Fibroblast of lung (primary cell): ENCODE data around the gene CXCR3.

Experiments used
- EZH2 ChIP-seq: IDR thresholded peaks from 2 replicates; pipeline ENCODE4 v1.5.1; 2012; ENCODE audit warnings: low read length, control low read depth, mild to moderate bottlenecking; ENCODE audit errors: missing control alignments
- TF ChIP-seq, protein P1 (sequence below), 2 donors: IDR thresholded peaks in 1 of 2; conservative IDR thresholded peaks in 1 of 2; 1 replicate in 1 of 2; 2 replicates in 1 of 2; pipeline ENCODE4 v1.5.1; 2011 to 2012; ENCODE audit warnings: low read length in 2 of 2, control low read depth in 1 of 2, inconsistent platforms in 1 of 2, low read depth in 1 of 2, mild to moderate bottlenecking in 1 of 2

DNA sequence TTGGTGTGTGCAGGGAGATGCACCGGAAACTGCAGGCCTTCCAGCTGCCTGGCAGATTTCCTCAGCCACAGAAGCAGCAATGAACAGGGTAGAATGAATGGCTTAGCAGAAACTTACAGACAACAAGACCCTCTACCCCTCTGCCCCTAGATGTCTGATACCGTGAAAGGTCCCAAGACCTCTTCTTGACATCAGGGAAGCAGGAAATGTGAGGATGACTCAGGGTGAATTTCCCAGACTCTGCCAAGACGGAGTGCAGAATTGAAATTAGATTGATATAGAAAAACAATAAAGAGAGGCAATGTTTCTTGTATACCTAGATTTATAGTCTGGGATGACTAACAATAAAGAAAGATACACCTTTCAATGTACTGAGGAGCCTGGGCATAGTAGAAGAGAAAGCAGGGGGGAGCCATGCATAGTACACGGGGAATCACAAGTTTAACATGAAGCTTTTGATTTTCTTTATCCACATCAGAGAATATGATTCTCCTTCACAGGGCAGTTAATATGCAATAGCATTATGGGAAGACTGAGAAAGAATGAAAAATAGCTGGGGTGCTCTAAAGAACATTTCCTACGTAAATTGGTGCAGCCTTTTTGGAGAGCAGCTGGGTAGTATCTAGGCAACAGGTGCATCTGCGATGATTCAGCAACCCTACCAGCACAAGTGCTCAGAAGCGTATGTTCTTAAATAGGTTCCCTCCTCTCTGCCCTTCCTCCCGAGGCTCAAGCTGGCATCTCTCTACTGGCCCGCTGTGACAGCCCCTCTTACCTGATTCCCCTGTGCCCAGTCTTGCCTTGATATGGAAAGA lies 18.3 kb upstream of the CXCR3 start:
- TF ChIP-seq, protein P1, sequence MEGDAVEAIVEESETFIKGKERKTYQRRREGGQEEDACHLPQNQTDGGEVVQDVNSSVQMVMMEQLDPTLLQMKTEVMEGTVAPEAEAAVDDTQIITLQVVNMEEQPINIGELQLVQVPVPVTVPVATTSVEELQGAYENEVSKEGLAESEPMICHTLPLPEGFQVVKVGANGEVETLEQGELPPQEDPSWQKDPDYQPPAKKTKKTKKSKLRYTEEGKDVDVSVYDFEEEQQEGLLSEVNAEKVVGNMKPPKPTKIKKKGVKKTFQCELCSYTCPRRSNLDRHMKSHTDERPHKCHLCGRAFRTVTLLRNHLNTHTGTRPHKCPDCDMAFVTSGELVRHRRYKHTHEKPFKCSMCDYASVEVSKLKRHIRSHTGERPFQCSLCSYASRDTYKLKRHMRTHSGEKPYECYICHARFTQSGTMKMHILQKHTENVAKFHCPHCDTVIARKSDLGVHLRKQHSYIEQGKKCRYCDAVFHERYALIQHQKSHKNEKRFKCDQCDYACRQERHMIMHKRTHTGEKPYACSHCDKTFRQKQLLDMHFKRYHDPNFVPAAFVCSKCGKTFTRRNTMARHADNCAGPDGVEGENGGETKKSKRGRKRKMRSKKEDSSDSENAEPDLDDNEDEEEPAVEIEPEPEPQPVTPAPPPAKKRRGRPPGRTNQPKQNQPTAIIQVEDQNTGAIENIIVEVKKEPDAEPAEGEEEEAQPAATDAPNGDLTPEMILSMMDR (conservative IDR thresholded peaks at IDR 0.05 in 1 of 2, IDR thresholded peaks at IDR 0.05 in 1 of 2; ENCODE audit: low read depth in 1 of 2, low read length in 2 of 2) = no peak
- TF ChIP-seq EZH2 = no peak
